ENCODE measurements around the gene MYH6.

Gene MYH6

GRCh38 chr14:23355871-23356435 is 52.1 kb downstream of the MYH6 start:
- DNase-seq (ENCODE audit: low spot score) = no peak

- DNase-seq (ENCODE audit: low spot score) = no peak
These were observed 53.1 kb downstream of the MYH6 start for GRCh38 chr14:23354990-23355389.

GRCh38 chr14:23353433-23353780 is 54.7 kb downstream of the MYH6 start:
- no peak for DNase-seq (ENCODE audit: low spot score)

- peak; percentile 35 for DNase-seq (ENCODE audit: low spot score)
These were observed 55.3 kb downstream of the MYH6 start, which contains the start of gene SLC22A17 for GRCh38 chr14:23352506-23353432. TSS of gene SLC22A17 (minus strand) at chr14:23352887.

GRCh38 chr14:23351681-23352505 is 56.2 kb downstream of the MYH6 start:
- DNase-seq (ENCODE audit: low spot score) = no peak

- no peak for DNase-seq (ENCODE audit: low spot score)
These were observed 58.8 kb downstream of the MYH6 start for GRCh38 chr14:23349156-23349845.

GRCh38 chr14:23348297-23348655 is 59.8 kb downstream of the MYH6 start:
- no peak for DNase-seq (ENCODE audit: low spot score)

- no peak for DNase-seq (ENCODE audit: low spot score)
These were observed 60.4 kb downstream of the MYH6 start for GRCh38 chr14:23347406-23348296.

GRCh38 chr14:23346693-23347405 is 61.2 kb downstream of the MYH6 start:
- no peak for DNase-seq (ENCODE audit: low spot score)

- no peak for DNase-seq (ENCODE audit: low spot score)
These were observed 61.9 kb downstream of the MYH6 start for GRCh38 chr14:23345987-23346692.

GRCh38 chr14:23344481-23344880 is 63.6 kb downstream of the MYH6 start:
- no peak for DNase-seq (ENCODE audit: low spot score)

- no peak for DNase-seq (ENCODE audit: low spot score)
These were observed 68.4 kb downstream of the MYH6 start for GRCh38 chr14:23339506-23340268.

GRCh38 chr14:23335623-23336022 is 72.5 kb downstream of the MYH6 start:
- no peak for DNase-seq (ENCODE audit: low spot score)
